GM12891 (cell line): ENCODE data around the gene CDHR5.
A peak's percentile ranks its signal among the peaks of the same experiment; 100 is the strongest.

Experiments
- POLR2A ChIP-seq: IDR thresholded peaks from 2 replicates; pipeline ENCODE4 v1.6.1; 2011; ENCODE audit warnings: low read depth, low read length, control low read depth
- POLR2AphosphoS5 ChIP-seq: IDR thresholded peaks from 2 replicates; pipeline ENCODE4 v1.6.1; 2011; ENCODE audit warnings: low read depth, low read length, control low read depth
- POU2F2 ChIP-seq: IDR thresholded peaks from 2 replicates; pipeline ENCODE4 v1.6.1; 2011; ENCODE audit warnings: low read depth, mild to moderate bottlenecking, control low read depth, low read length, moderate library complexity
- SPI1 ChIP-seq: IDR thresholded peaks from 2 replicates; pipeline ENCODE4 v1.6.1; 2011; ENCODE audit warnings: low read depth, low read length, control low read depth
- TAF1 ChIP-seq: IDR thresholded peaks from 2 replicates; pipeline ENCODE4 v1.6.1; 2011; ENCODE audit warnings: low read depth, low read length, control low read depth

- no peak for TF ChIP-seq POLR2A
- no peak for TF ChIP-seq POLR2AphosphoS5
- no peak for TF ChIP-seq TAF1
- TF ChIP-seq SPI1, result 0 out of 2 replicates have a peak, but pooled peaks have one; percentile 1
- TF ChIP-seq POU2F2, result no peak
Measured at GRCh38 chr11:629237-629583, 4.5 kb upstream of the CDHR5 start.
